Renal pelvis (tissue), 4 donors: Measurements from ENCODE around the gene RMC1. TPM values are rescaled to one million over a fixed set of nuclear protein-coding genes. Genes with fewer than 3 reads are reported as not detected.
"Not testable (repeated sequence)": the region's sequence is repeated elsewhere in the genome, so short reads cannot be mapped to it uniquely, and the experiment has no call there.

Experiments used
- DNase-seq: peaks from one replicate; pipeline ENCODE4 v3.0.0-alpha.2; 2013
- polyA plus RNA-seq, 3 donors: library from polyadenylated mRNA; unstranded; fragments of 120-200 nt; gene quantifications; one replicate each; pipeline ENCODE4 v1.2.1, GENCODE V29; 2013; ENCODE audit not compliant: insufficient read length in 3 of 3

Gene RMC1
- polyA plus RNA-seq, 3 donors = 22.4 to 27.5 (median 25.5) TPM

- DNase-seq = no peak
Observed at GRCh38 chr18:23493654-23494053, 9.7 kb upstream of the RMC1 start.

DNA sequence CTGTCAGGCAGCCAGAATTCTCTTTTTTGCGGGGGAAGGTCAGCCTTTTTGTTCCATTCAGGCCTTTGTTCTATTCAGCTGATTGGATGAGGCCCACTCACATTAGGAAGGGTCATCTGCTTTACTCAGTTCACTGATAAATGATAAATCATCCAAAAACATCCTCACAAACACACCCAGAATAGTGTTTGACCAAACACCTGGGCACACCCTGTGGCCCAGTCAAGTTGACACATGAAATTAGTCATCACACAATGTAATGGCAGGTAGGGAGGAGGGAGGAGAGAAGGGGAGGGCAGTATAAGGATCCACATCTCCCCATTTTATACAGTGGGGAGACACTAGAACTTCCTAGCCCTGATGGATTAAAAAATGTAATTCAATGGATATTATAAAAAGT lies 8.3 kb upstream of the RMC1 start:
- no peak for DNase-seq

GRCh38 chr18:23495723-23496440 lies 7.4 kb upstream of the RMC1 start:
- DNase-seq = no peak

GRCh38 chr18:23498117-23498516 lies 5.2 kb upstream of the RMC1 start:
- no peak for DNase-seq

- no peak for DNase-seq
Observed at GRCh38 chr18:23498877-23499276, 4.4 kb upstream of the RMC1 start.

GRCh38 chr18:23499291-23499781 lies 4.0 kb upstream of the RMC1 start:
- no peak for DNase-seq

DNA sequence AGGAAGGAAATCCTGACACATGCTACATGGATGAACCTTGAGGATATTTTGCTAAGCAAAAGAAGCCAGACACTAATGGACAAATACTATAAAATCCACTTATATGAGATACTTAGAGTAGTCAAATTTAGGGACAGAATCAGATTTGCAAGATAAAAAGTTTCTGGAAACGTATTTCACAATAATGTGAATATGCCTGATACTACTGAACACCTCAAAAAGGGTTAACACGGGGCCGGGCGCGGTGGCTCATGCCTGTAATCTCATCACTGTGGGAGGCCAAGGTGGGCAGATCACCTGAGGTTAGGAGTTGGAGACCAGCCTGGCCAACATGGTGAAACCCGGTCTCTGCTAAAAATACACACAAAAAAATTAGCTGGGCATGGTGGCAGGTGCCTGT lies 1.7 kb upstream of the RMC1 start:
- no peak for DNase-seq

DNA sequence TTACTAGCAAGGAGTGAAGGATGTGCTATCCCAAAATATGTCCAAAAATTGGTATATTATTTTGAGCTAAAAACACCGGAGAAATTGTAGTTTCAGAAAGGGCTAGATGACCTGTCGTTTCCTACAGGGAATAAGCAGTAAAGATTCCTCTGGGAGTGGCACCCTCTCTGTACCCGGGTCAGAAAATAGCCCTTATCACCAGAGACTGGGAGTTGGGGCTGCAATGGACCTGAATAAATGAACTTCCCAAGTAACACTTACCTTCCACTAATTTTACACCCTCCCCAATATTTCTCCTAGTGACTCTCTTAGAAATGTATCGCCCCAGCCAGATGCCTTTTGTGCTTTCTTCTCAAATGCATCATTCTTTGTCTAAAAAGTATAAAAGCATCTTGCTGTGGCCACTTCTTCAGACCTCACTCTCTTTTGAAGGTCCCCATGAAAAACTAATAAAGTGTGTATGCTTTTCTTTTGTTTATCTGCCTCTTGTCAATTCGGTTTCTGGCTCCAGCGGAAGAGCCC lies 734 bp upstream of the RMC1 start:
- DNase-seq = no peak

DNA sequence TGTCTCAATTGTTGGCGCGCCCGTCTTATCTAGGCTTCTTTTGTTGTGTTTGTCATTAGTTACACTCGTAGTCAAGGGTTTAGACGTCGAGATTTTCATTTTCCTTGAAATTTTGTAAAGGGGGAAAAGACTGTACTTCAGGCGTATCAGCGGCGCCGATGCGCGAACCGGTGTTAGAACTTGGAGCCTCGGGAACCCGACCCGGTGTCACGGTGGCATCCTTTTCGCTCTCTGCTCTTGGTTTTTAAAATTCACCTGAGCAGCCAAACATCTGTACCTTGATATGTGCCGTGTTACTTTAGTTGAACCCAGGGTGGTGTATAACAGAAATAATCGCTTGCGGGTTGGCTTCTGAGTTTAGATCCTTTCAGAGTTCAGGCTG lies 643 bp downstream of the RMC1 start:
- no peak for DNase-seq

GRCh38 chr18:23504720-23505119 lies 1.4 kb downstream of the RMC1 start:
- no peak for DNase-seq

GRCh38 chr18:23506393-23506792 lies 3.1 kb downstream of the RMC1 start:
- no peak for DNase-seq

GRCh38 chr18:23510923-23511322 lies 7.6 kb downstream of the RMC1 start:
- DNase-seq = not testable (repeated sequence)

- DNase-seq = not testable (repeated sequence)
Observed at GRCh38 chr18:23512216-23512615, 8.9 kb downstream of the RMC1 start.

DNA sequence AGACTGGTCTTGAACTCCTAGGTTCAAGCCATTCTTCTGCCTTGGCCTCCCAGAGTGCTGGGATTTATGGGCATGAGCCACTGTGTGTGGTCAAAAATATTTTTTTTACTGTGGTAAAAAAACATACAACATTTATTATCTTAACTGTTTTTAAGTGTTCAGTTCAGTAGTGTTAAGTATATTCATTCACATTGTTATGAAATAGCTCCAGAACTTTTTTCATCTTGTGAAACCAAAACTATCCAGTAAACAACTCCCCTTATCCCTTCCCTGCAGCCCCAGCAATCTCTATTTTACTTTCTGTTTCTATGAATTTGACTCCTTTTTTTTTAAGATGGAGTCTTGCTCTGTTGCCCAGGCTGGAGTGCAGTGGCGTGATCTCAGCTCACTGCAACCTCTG lies 9.3 kb downstream of the RMC1 start:
- no peak for DNase-seq

DNA sequence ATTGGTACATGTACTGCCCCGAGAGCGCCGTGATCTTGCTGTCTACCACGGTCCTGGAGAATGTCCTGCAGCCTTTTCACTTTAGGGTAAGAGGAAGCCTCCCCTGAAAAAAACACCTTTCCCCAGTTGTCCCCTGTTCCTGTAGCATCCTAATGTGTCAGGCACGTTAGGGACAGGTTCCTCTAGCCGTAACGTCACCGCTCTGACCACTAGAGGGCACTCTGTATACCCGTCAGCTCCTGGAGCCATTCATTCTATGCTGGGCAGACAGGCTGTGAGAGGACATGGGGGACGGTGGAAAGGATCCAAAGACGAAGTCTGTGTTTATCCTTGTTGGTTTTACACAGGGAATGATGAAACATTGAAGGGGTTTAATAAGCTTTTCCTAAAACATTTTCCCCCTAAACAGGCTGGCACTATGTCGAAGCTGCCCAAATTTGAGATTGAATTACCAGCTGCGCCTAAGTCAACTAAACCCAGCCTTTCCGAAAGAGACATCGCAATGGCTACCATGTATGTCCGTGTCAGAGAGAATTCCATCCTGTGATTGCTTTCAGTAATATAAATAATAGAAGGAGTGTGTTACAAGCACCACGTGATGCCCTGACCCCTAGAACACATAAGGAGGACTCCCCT lies 12.7 kb downstream of the RMC1 start:
- DNase-seq = peak; percentile 75

- DNase-seq = no peak
Observed at GRCh38 chr18:23519734-23520133, 16.4 kb downstream of the RMC1 start.

DNA sequence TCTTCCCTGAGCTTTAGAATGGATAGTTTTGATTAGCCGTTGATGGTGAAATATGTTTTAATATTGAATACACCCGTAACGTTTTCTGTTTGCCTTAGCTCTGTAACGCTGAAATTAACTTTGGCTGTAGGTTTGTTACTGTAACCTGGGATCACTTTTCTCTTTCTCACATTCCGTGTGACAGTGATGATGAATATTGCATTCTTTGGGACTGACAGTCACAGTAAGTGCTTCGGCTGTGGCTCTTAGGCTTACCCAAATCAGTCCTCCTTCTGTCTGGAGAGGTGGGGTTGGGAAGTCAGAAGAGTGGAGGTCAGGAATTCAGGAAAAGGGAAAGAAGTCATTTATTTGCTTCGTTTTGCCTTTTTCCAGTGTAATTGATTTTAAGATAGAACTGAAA lies 18.0 kb downstream of the RMC1 start:
- DNase-seq = no peak

DNA sequence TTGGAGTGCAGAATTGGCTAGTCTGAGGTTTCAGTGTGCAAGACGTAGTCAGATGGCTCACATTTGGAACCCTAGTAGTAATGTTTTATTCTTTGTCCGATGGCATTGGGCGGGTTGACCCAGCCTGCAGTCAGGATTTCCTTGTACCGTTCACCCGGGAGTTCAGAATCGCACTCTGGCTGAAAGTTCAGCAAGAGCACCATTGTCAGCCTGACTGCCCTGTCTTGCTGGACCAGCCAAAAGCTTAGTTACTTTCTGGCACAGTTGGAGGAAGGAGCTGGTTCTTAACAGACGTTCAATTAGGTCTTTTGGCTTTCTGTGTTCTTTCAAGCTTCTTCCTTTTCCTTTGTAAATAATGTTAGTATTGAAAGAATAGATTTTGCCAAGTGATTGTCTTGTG lies 18.6 kb downstream of the RMC1 start:
- DNase-seq = no peak

DNA sequence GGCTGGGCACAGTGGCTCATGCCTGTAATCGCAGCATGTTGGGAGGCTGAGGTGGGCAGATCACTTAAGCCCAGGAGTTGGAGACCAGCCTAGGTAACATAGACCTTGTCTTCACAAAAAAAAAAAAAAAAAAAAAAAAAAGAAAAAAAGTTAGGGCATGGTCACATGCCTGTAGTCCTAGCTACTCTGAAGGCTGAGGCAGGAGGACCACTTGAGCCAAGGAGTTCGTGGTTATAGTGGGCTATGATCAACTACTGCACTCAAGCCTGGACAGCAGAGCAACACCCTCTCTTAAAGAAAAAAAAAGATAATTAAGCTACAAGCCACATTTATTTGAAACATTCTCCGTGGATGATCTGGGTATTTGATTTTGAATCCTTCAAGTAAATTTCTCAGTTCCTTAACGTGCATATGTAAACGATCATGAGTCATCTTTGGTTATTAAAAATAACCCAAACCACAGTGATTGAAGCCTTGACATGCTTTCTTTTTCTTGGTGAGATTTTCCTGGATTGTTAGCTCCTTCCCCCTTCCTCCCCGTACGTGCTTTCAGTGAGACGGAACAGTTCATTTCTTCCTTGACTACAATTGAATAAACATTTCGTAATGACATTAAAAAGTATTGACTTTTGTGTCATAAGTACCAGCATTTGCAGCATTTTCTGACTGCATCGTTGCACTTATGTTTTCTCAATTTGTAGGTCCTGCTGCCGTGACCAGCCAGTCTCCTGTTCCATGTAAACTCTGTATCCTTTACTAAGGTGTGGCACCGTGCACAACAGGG lies 20.3 kb downstream of the RMC1 start:
- no peak for DNase-seq

GRCh38 chr18:23524213-23524707 lies 20.9 kb downstream of the RMC1 start:
- no peak for DNase-seq

DNA sequence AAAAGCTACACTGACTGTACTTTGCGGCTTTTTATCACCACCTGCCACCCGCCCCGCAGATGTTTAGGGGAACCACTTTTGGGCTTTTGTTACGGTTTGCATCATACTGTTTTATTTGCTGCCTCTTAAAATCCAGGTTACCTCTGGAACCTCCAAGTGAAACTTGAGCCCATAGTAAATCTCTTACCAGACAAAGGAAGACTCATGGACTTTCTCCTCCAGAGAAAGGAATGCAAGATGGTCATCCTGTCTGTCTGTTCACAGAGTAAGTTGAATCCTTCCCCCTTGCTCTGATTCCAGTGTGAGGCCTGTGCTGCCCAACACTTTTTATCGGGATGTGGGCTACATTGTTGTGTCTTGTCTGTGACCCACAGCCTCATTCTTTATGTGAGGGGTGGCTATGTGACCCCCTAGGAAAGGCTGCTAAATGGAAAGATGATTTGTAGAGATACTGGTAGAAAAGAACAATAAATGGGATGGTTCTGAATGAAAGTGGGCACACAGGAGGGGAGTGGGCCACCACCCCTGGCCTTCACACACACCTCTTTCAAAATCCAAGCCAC lies 23.3 kb downstream of the RMC1 start:
- peak; percentile 60 for DNase-seq
